GM12878 (cell line): Measurements from ENCODE around the gene CAPN10. TPM values are rescaled to one million over a fixed set of nuclear protein-coding genes. Genes with fewer than 3 reads are reported as not detected.

ENCODE experiments used
- ATAC-seq: fragments of 200-7000 bp; cut with Tn5 transposase; 3 replicates; pipeline ENCODE4 v1.9.1; 2020; ENCODE audit warnings: mild to moderate bottlenecking, moderate library complexity
- BruUV-seq: library from RNA; stranded (reverse); fragments of 400-500 nt; replicated peaks from 2 replicates; lab custom pipeline; 2021; lab: Mats Ljungman, UMichigan
- CTCF ChIA-PET: fragments of 300-600 bp; sonication (Branson Sonifier 250); formaldehyde crosslinking; extraction: SDS; loops from one replicate; lab custom pipeline; 2021; ENCODE audit warnings: inconsistent platforms; lab: Yijun Ruan, JAX
- POLR2A ChIA-PET: fragments of 350-600 bp; formaldehyde crosslinking; extraction: SDS; loops from one replicate; lab custom pipeline; 2021; ENCODE audit warnings: inconsistent platforms; lab: Charles Lee
- RAD21 ChIA-PET: fragments of 300-600 bp; sonication (Branson Sonifier 250); formaldehyde crosslinking; loops from one replicate; lab custom pipeline; 2023; ENCODE audit warnings: antibody characterized with exemption; ENCODE audit not compliant: unreplicated experiment; lab: Charles Lee
- SMC1A ChIA-PET: fragments of 300-600 bp; sonication (Branson Sonifier 250); formaldehyde crosslinking; loops from one replicate; lab custom pipeline; 2023; ENCODE audit not compliant: unreplicated experiment, uncharacterized antibody; lab: Charles Lee
- DNase-seq: peaks from one replicate; pipeline ENCODE4 v3.0.0-alpha.2; 2011; ENCODE audit warnings: low read depth, low spot score
- FAIRE-seq: peaks from 3 replicates; lab custom pipeline; 2011; peaks lifted over from hg19 to GRCh38; lab: Jason Lieb, UNC
- H2AFZ ChIP-seq: 2 replicates; pipeline ENCODE4 v1.6.0; 2011; ENCODE audit warnings: low read depth, low read length, control low read depth; ENCODE audit not compliant: control insufficient read depth
- H3K27ac ChIP-seq: 2 replicates; pipeline ENCODE4 v1.5.1; 2011; ENCODE audit warnings: control low read depth; ENCODE audit not compliant: control insufficient read depth, insufficient read depth
- H3K27me3 ChIP-seq, 2 experiments: replicated peaks in 1 of 2; 2 replicates each; pipeline versions ENCODE4 v1.6.0 to v1.6.1; 2011; ENCODE audit warnings: low read length in 1 of 2; ENCODE audit not compliant: control insufficient read depth in 2 of 2, insufficient read depth in 2 of 2
- H3K36me3 ChIP-seq, 2 experiments: 2 replicates each; pipeline ENCODE4 v1.5.1; 2011; ENCODE audit warnings: low read length in 1 of 2; ENCODE audit not compliant: control insufficient read depth in 2 of 2, insufficient read depth in 2 of 2
- H3K4me1 ChIP-seq: 2 replicates; pipeline ENCODE4 v1.6.1; 2011; ENCODE audit warnings: mild to moderate bottlenecking, low read length, moderate library complexity, mixed read lengths; ENCODE audit not compliant: control insufficient read depth, insufficient read depth
- H3K4me2 ChIP-seq: 2 replicates; pipeline ENCODE4 v1.6.0; 2011; ENCODE audit warnings: control low read depth; ENCODE audit not compliant: control insufficient read depth, insufficient read depth
- H3K4me3 ChIP-seq: fragments of 200-600 bp; sonication (generic); 2 replicates; pipeline ENCODE4 v1.5.1; 2016
- H3K79me2 ChIP-seq: 2 replicates; pipeline ENCODE4 v1.6.0; 2011; ENCODE audit warnings: low read length; ENCODE audit not compliant: control insufficient read depth, insufficient read depth
- H3K9ac ChIP-seq: 2 replicates; pipeline ENCODE4 v1.8.0; 2011; ENCODE audit warnings: low read length, control low read depth, mixed read lengths; ENCODE audit not compliant: control insufficient read depth, insufficient read depth
- H3K9me3 ChIP-seq: replicated peaks from 3 replicates; pipeline ENCODE4 v1.5.1; 2011; ENCODE audit warnings: mild to moderate bottlenecking, low read length; ENCODE audit not compliant: control insufficient read depth, insufficient read depth
- H4K20me1 ChIP-seq: 2 replicates; pipeline ENCODE4 v1.6.0; 2011; ENCODE audit not compliant: control insufficient read depth, insufficient read depth
- BCL3 ChIP-seq: IDR thresholded peaks from 2 replicates; pipeline ENCODE4 v1.6.1; 2011; ENCODE audit warnings: borderline replicate concordance, low read depth, mild to moderate bottlenecking, moderate library complexity, low read length; ENCODE audit not compliant: insufficient read depth, poor library complexity, severe bottlenecking
- CREB1 ChIP-seq: IDR thresholded peaks from 2 replicates; pipeline ENCODE4 v1.6.1; 2012; ENCODE audit warnings: low read depth, mild to moderate bottlenecking, inconsistent platforms
- ELK1 ChIP-seq: IDR thresholded peaks from 2 replicates; pipeline ENCODE4 v1.6.1; 2012; ENCODE audit warnings: low read depth, low read length, improper control_type of control experiment
- NRF1 ChIP-seq: conservative IDR thresholded peaks from 2 replicates; pipeline ENCODE4 v1.6.1; 2011; ENCODE audit warnings: mild to moderate bottlenecking, low read depth, low read length, improper control_type of control experiment
- PBX3 ChIP-seq: IDR thresholded peaks from 2 replicates; pipeline ENCODE4 v1.6.1; 2011; ENCODE audit warnings: mild to moderate bottlenecking, low read depth, low read length, moderate library complexity; ENCODE audit not compliant: insufficient replicate concordance
- RBBP5 ChIP-seq: fragments of 200-600 bp; sonication (generic); conservative IDR thresholded peaks from 2 replicates; pipeline ENCODE4 v1.6.1; 2016
- RELA ChIP-seq: fragments of 450-650 bp; IDR thresholded peaks from 2 replicates; pipeline ENCODE4 v1.8.0; 2014; ENCODE audit warnings: borderline replicate concordance; ENCODE audit not compliant: partially characterized antibody
- SPI1 ChIP-seq: IDR thresholded peaks from 2 replicates; pipeline ENCODE4 v1.6.1; 2011; ENCODE audit warnings: low read depth, mild to moderate bottlenecking, low read length, moderate library complexity, borderline replicate concordance; ENCODE audit not compliant: insufficient read depth
- TARDBP ChIP-seq: IDR thresholded peaks from 2 replicates; pipeline ENCODE4 v1.6.1; 2016; ENCODE audit warnings: borderline replicate concordance
- TCF12 ChIP-seq: IDR thresholded peaks from 2 replicates; pipeline ENCODE4 v1.6.1; 2011; ENCODE audit warnings: low read depth, mild to moderate bottlenecking, low read length
- ZBTB40 ChIP-seq: fragments of 450-650 bp; IDR thresholded peaks from 2 replicates; pipeline ENCODE4 v1.6.1; 2016; ENCODE audit warnings: mild to moderate bottlenecking, moderate library complexity, borderline replicate concordance
- ZNF217 ChIP-seq: fragments of 450-650 bp; IDR thresholded peaks from 2 replicates; pipeline ENCODE4 v1.6.1; 2017; ENCODE audit warnings: antibody characterized with exemption, mild to moderate bottlenecking
- WGBS: methylation state at CpG from one replicate; pipeline ENCODE4 v1.1.6; 2016; ENCODE audit warnings: low lambda C conversion rate; ENCODE audit not compliant: insufficient replicate concordance, insufficient coverage; ENCODE audit errors: missing lambda C conversion rate; 5-methylcytosine and 5-hydroxymethylcytosine counted together
- in situ Hi-C: fragments of 300-500 bp; cut with MboI; formaldehyde crosslinking; loops from 9 replicates; pipeline ENCODE4 v1.14.3; 2018; ENCODE audit warnings: mixed read lengths
- intact Hi-C: fragments of 100-400 bp; cut with micrococcal nuclease; formaldehyde crosslinking; loops from one replicate; pipeline ENCODE4 v1.14.2; 2022; ENCODE audit not compliant: unreplicated experiment
- polyA plus RNA-seq, 11 experiments: library from polyadenylated mRNA; depleted of rRNA in 4 of 11; unstranded in 6 of 11; stranded (reverse) in 5 of 11; fragments of >200 nt; fragmentation: Nextera tagmentation in 4 of 11; fragmentation: Illumina TruSeq in 1 of 11; extraction: Ambion mirVana in 4 of 11; extraction: Trizol in 1 of 11; gene quantifications; 1 replicate in 1 of 11; 2 replicates in 10 of 11; pipeline versions ENCODE4 v1.2.1 to v1.2.3, GENCODE V29; 2011 to 2016; ENCODE audit warnings: inconsistent platforms in 2 of 11, missing spikeins in 2 of 11, low read depth in 1 of 11
- total RNA-seq, 4 experiments: library from RNA; depleted of rRNA in 3 of 4; stranded (reverse); fragments of >200 nt in 3 of 4; fragmentation: Illumina TruSeq in 1 of 4; extraction: Trizol in 1 of 4; gene quantifications; 2 replicates each; pipeline versions ENCODE4 v1.2.1 to v1.2.3, GENCODE V29; 2013 to 2021

CAPN10 gene
- total and polyA plus RNA-seq, 10 of the 15 experiments (the other 5 are each of a cell fraction or from before 2014, with no cell fraction given), result 0.37 to 40.6 (median 17.5) TPM

- Histone ChIP-seq H3K9ac (no peak overlapping the region), H3K27me3 (no peaks in the 10 kb centered on the region), H3K4me2 (no peak overlapping the region), H2AFZ (no peak overlapping the region), H3K27ac (no peak overlapping the region), H3K36me3 (peaks cover 2 to 16% of the 10 kb centered on the region in 2 experiments; a peak in 3 of 4 replicates), H3K4me3 (no peak overlapping the region), H3K4me1 (peaks cover 13% of the 10 kb centered on the region), H3K79me2 (peaks cover 28% of the 10 kb centered on the region), H3K9me3 (no peaks in the 10 kb centered on the region), H4K20me1 (no peaks in the 10 kb centered on the region; the same call in 1 of the 2 replicates)
- no TSS peak for BruUV-seq
- POLR2A ChIA-PET, result no interaction called here
- RAD21 ChIA-PET, result no interaction called here
- DNase-seq, result no peak
- 93% methylated on average over 21 of the region's 21 CpGs for WGBS
- no peak for ATAC-seq
- intact Hi-C loops, result no loop called here
- no peak for FAIRE-seq
- in situ Hi-C loops, result no loop called here
- CTCF ChIA-PET, result no interaction called here
- TF ChIP-seq RELA, result no peak
- no peak for TF ChIP-seq ELK1
- TF ChIP-seq NRF1, result no peak
- no peak for TF ChIP-seq CREB1
- no peak for TF ChIP-seq ZBTB40
- no peak for TF ChIP-seq TCF12
- no peak for TF ChIP-seq ZNF217
- no peak for TF ChIP-seq TARDBP
- TF ChIP-seq RBBP5, result no peak
- TF ChIP-seq PBX3, result no peak
- TF ChIP-seq BCL3, result no peak
- no peak for TF ChIP-seq SPI1
- SMC1A ChIA-PET, result no interaction called here
Measured at GRCh38 chr2:240590681-240591111, 4.2 kb downstream of the CAPN10 start.
